ENCODE measurements around the gene RNU6-7. TPM values are rescaled to one million over a fixed set of nuclear protein-coding genes. Genes with fewer than 3 reads are reported as not detected.

The RNU6-7 gene
- total and polyA plus RNA-seq, 10 of the 15 experiments (the other 5 are each of a cell fraction or from before 2014, with no cell fraction given): not detected

DNA sequence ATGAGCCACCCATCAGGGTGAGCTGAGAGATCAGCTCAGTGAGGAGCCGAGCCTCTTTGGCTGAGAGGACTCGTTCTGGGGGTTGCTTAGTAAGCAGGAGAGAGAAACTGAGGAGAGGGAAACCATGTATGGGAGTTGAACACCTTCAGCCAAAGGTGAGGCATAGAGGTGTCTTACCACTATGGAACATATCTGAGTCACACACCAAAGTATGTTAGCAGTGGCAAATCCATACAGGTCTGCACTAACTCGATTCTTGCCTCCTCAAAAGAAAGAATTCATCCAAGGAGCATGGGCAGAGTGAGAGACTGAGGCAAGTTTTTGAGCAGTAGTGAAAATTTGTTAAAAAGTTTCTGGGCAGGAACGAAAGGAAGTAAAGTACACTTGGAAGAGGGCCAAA, 47.9 kb downstream of the RNU6-7 start:
- ChIA-PET POLR2A (no interaction called here), CTCF (interaction anchor here (1.2 to 11.7 kb wide), 6 partner anchors 31 to 738 kb away, joined by 3 to 300 read pairs (median 44); partner anchors contain the start of gene ARHGAP5), RAD21 (ENCODE audit: unreplicated experiment) (interaction anchor here (1.3 to 5.8 kb wide), 4 partner anchors 20 to 312 kb away, joined by 3 to 99 read pairs (median 6); no protein-coding TSS in a partner anchor), SMC1A (ENCODE audit: uncharacterized antibody, unreplicated experiment) (interaction anchor here (0.7 to 7.6 kb wide), 7 partner anchors 9 to 759 kb away, joined by 3 to 154 read pairs (median 10); no protein-coding TSS in a partner anchor)
- DNase-seq (ENCODE audit: low read depth, low spot score) (no peak), FAIRE-seq (no peak), ATAC-seq (no peak)
- BruUV-seq (replicated peaks): no TSS peak
- H3K4me2 ChIP-seq (ENCODE audit: control insufficient read depth, insufficient read depth): no peak overlapping the region
- H4K20me1 ChIP-seq (ENCODE audit: control insufficient read depth, insufficient read depth): no peaks in the 10 kb centered on the region
- no peak overlapping the region for H3K9ac ChIP-seq (ENCODE audit: control insufficient read depth, insufficient read depth, low read length)
- H2AFZ ChIP-seq (ENCODE audit: control insufficient read depth, low read depth, low read length): no peak overlapping the region
- TF ChIP-seq SMARCA5 (IDR thresholded peaks at IDR 0.05) (no peak), STAT3 (IDR thresholded peaks at IDR 0.05; ENCODE audit: low read depth, low read length) (no peak), RUNX3 (IDR thresholded peaks at IDR 0.05; ENCODE audit: low read length) (no peak), ZBED1 (IDR thresholded peaks at IDR 0.05; ENCODE audit: borderline replicate concordance) (no peak), GABPA (IDR thresholded peaks at IDR 0.05; ENCODE audit: low read depth) (no peak), MTA2 (IDR thresholded peaks at IDR 0.05; ENCODE audit: low read depth) (no peak), ZNF384 (IDR thresholded peaks at IDR 0.05; ENCODE audit: borderline replicate concordance, low read depth, low read length) (no peak), SMAD1 (IDR thresholded peaks at IDR 0.05; ENCODE audit: low read depth, partially characterized antibody) (no peak), HCFC1 (IDR thresholded peaks at IDR 0.05; ENCODE audit: low read length) (no peak), JUND (IDR thresholded peaks at IDR 0.05; ENCODE audit: low read depth, low read length) (no peak), NR2C2 (IDR thresholded peaks at IDR 0.05; ENCODE audit: borderline replicate concordance, control insufficient read depth, insufficient read length, low read depth) (no peak), ZNF687 (IDR thresholded peaks at IDR 0.05) (no peak), POLR2A (IDR thresholded peaks at IDR 0.05; ENCODE audit: low read depth, low read length) (no peak), ZNF592 (IDR thresholded peaks at IDR 0.05) (no peak)
- no peaks in the 10 kb centered on the region for H3K79me2 ChIP-seq (ENCODE audit: control insufficient read depth, insufficient read depth, low read length)
- H3K36me3 ChIP-seq (ENCODE audit: control insufficient read depth in 2 of 2, insufficient read depth in 2 of 2, low read length in 1 of 2): no peaks in the 10 kb centered on the region
- H3K27me3 ChIP-seq (replicated peaks in 1 of 2; ENCODE audit: control insufficient read depth in 2 of 2, insufficient read depth in 2 of 2, low read length in 1 of 2): no peaks in the 10 kb centered on the region
- no peaks in the 10 kb centered on the region for H3K9me3 ChIP-seq (replicated peaks; ENCODE audit: control insufficient read depth, insufficient read depth, low read length)
- intact Hi-C loops (cut with micrococcal nuclease; ENCODE audit: unreplicated experiment) (no loop called here), in situ Hi-C loops (cut with MboI) (loop anchor here (5.0 kb wide), 1 partner anchor 177 kb away; no protein-coding TSS in a partner anchor)
- H3K27ac ChIP-seq (ENCODE audit: control insufficient read depth, insufficient read depth): no peak overlapping the region
- H3K4me3 ChIP-seq: no peak overlapping the region
- 20% methylated on average over 4 of the region's 4 CpGs for WGBS (ENCODE audit: insufficient coverage, insufficient replicate concordance, low lambda C conversion rate, missing lambda C conversion rate)
- no peaks in the 10 kb centered on the region for H3K4me1 ChIP-seq (ENCODE audit: control insufficient read depth, insufficient read depth, low read length)

All from GM12878 (cell line).